HepG2 (cell line): ENCODE data around the gene ZNF302. TPM values are rescaled to one million over a fixed set of nuclear protein-coding genes. Genes with fewer than 3 reads are reported as not detected.

Source experiments
- ATAC-seq: fragments of 200-7000 bp; cut with Tn5 transposase; 3 replicates; pipeline ENCODE4 v1.9.1; 2020; ENCODE audit warnings: mild to moderate bottlenecking, moderate library complexity
- BruUV-seq: library from RNA; stranded (reverse); fragments of 400-500 nt; replicated peaks from 2 replicates; lab custom pipeline; 2021; lab: Mats Ljungman, UMichigan
- CTCF ChIA-PET: fragments of 300-600 bp; formaldehyde crosslinking; extraction: SDS; loops from one replicate; lab custom pipeline; 2021; ENCODE audit warnings: low total read pairs, inconsistent platforms, low intra/inter-chr PET ratio; lab: Yijun Ruan, JAX
- POLR2A ChIA-PET: fragments of 350-600 bp; sonication (Branson Sonifier 250); formaldehyde crosslinking; loops from one replicate; lab custom pipeline; 2020; ENCODE audit warnings: antibody characterized with exemption, inconsistent platforms; lab: Yijun Ruan, JAX
- DNase-seq: peaks from one replicate; pipeline ENCODE4 v3.0.0-alpha.2; 2015; ENCODE audit warnings: low spot score
- FAIRE-seq: peaks from 3 replicates; lab custom pipeline; 2011; peaks lifted over from hg19 to GRCh38; lab: Jason Lieb, UNC
- H2AFZ ChIP-seq: one replicate; pipeline ENCODE4 v1.6.1; 2011; ENCODE audit warnings: low read length, inconsistent platforms
- H3K27ac ChIP-seq: fragments of 300-600 bp; 3 replicates; pipeline ENCODE4 v1.8.0; 2011; ENCODE audit warnings: mixed run types, mild to moderate bottlenecking, mixed read lengths, low read length, inconsistent platforms; ENCODE audit not compliant: insufficient read depth; ENCODE audit errors: extremely low read length
- H3K27me3 ChIP-seq, 2 experiments: fragments of 200-600 bp in 1 of 2; 2 replicates in 1 of 2; 3 replicates in 1 of 2; pipeline versions ENCODE4 v1.6.0 to v1.8.0; 2011; ENCODE audit warnings: low read length in 2 of 2, mild to moderate bottlenecking in 2 of 2, moderate library complexity in 2 of 2, inconsistent platforms in 1 of 2; ENCODE audit not compliant: insufficient read depth in 2 of 2, control insufficient read depth in 1 of 2
- H3K36me3 ChIP-seq, 2 experiments: fragments of 200-600 bp in 1 of 2; replicated peaks in 1 of 2; 2 replicates in 1 of 2; 3 replicates in 1 of 2; pipeline versions ENCODE4 v1.5.1 to v1.8.0; 2011; ENCODE audit warnings: low read length in 2 of 2, inconsistent platforms in 1 of 2; ENCODE audit not compliant: insufficient read depth in 2 of 2, control insufficient read depth in 1 of 2
- H3K4me1 ChIP-seq: 2 replicates; pipeline ENCODE4 v1.5.1; 2012; ENCODE audit warnings: low read length, inconsistent platforms; ENCODE audit not compliant: insufficient read depth
- H3K4me2 ChIP-seq: 2 replicates; pipeline ENCODE4 v1.6.0; 2011; ENCODE audit warnings: low read depth, low read length, inconsistent platforms
- H3K4me3 ChIP-seq, 3 experiments: fragments of 200-600 bp in 1 of 3; sonication (generic), shearing (Covaris generic) in 1 of 3; replicated peaks in 1 of 3; 2 replicates each; pipeline ENCODE4 v1.5.1; 2011 to 2016; ENCODE audit warnings: low read length in 3 of 3, inconsistent platforms in 2 of 3, low read depth in 2 of 3, mild to moderate bottlenecking in 2 of 3, control low read depth in 1 of 3, mixed read lengths in 1 of 3; ENCODE audit not compliant: insufficient read depth in 1 of 3
- H3K79me2 ChIP-seq: one replicate; pipeline ENCODE4 v1.6.1; 2011; ENCODE audit warnings: low read length, inconsistent platforms; ENCODE audit not compliant: insufficient read depth
- H3K9ac ChIP-seq: 2 replicates; pipeline ENCODE4 v1.6.0; 2011; ENCODE audit warnings: mild to moderate bottlenecking, low read depth, low read length, inconsistent platforms; ENCODE audit not compliant: insufficient read depth
- H3K9me3 ChIP-seq: 2 replicates; pipeline ENCODE4 v1.5.1; 2012; ENCODE audit warnings: mild to moderate bottlenecking, low read length
- H4K20me1 ChIP-seq: 2 replicates; pipeline ENCODE4 v1.6.0; 2011; ENCODE audit warnings: inconsistent platforms, mild to moderate bottlenecking, low read length, moderate library complexity; ENCODE audit not compliant: insufficient read depth
- ATF2 ChIP-seq: sonication (generic); formaldehyde crosslinking; IDR thresholded peaks from 2 replicates; pipeline ENCODE4 v1.4.0; 2020; ENCODE audit warnings: missing genetic modification reagents
- BRCA1 ChIP-seq: sonication (generic); formaldehyde crosslinking; IDR thresholded peaks from 2 replicates; pipeline ENCODE4 v1.4.0; 2020; ENCODE audit warnings: missing genetic modification reagents
- CENPT ChIP-seq: sonication (generic); formaldehyde crosslinking; IDR thresholded peaks from 2 replicates; pipeline ENCODE4 v1.8.0; 2022; ENCODE audit warnings: low read depth, mild to moderate bottlenecking, moderate library complexity, missing genetic modification reagents
- KLF13 ChIP-seq: sonication (generic); formaldehyde crosslinking; IDR thresholded peaks from 2 replicates; pipeline ENCODE4 v1.4.0; 2020; ENCODE audit warnings: mild to moderate bottlenecking, missing genetic modification reagents
- NR1H2 ChIP-seq: sonication (generic); formaldehyde crosslinking; IDR thresholded peaks from 2 replicates; pipeline ENCODE4 v1.8.1; 2022; ENCODE audit warnings: low read depth, missing genetic modification reagents, borderline replicate concordance
- NR2F6 ChIP-seq, 2 experiments: IDR thresholded peaks; 2 replicates each; pipeline ENCODE4 v1.6.1; 2016; ENCODE audit warnings: antibody characterized with exemption in 1 of 2, mild to moderate bottlenecking in 1 of 2
- ZNF225 ChIP-seq: sonication (generic); formaldehyde crosslinking; IDR thresholded peaks from 2 replicates; pipeline ENCODE4 v1.4.0; 2020; ENCODE audit warnings: mild to moderate bottlenecking, missing genetic modification reagents
- ZNF350 ChIP-seq: sonication (generic); formaldehyde crosslinking; IDR thresholded peaks from 2 replicates; pipeline ENCODE4 v1.4.0; 2020; ENCODE audit warnings: mild to moderate bottlenecking, low read depth, missing genetic modification reagents, borderline replicate concordance
- ZNF749 ChIP-seq: sonication (generic); formaldehyde crosslinking; IDR thresholded peaks from 2 replicates; pipeline ENCODE4 v1.8.0; 2022; ENCODE audit warnings: mild to moderate bottlenecking, missing genetic modification reagents, moderate library complexity, borderline replicate concordance
- ZSCAN22 ChIP-seq: sonication (generic); formaldehyde crosslinking; IDR thresholded peaks from 2 replicates; pipeline ENCODE4 v1.4.0; 2020; ENCODE audit warnings: mild to moderate bottlenecking, missing genetic modification reagents
- whole genome bisulfite sequencing: methylation state at CpG from one replicate; pipeline ENCODE4 v1.1.6; 2017; ENCODE audit warnings: low lambda C conversion rate; 5-methylcytosine and 5-hydroxymethylcytosine counted together
- in situ Hi-C: cut with HindIII; loops from 2 replicates; pipeline ENCODE4 v1.10.0; 2017; ENCODE audit warnings: low pct_unique_long_range_greater_than_20kb; ENCODE audit not compliant: extremely low pct_ligation_motif_present
- intact Hi-C: fragments of 100-400 bp; cut with micrococcal nuclease; formaldehyde crosslinking; loops from one replicate; pipeline ENCODE4 v1.10.0; 2022; ENCODE audit not compliant: unreplicated experiment
- polyA plus RNA-seq, 8 experiments: library from polyadenylated mRNA; depleted of rRNA in 3 of 8; stranded (reverse) in 7 of 8; unstranded in 1 of 8; fragments of >200 nt; fragmentation: Illumina TruSeq in 4 of 8; extraction: Trizol in 4 of 8; gene quantifications; 2 replicates each; pipeline versions ENCODE4 v1.2.1 to v1.2.3, GENCODE V29; 2011 to 2016; ENCODE audit warnings: low read depth in 4 of 8, missing spikeins in 1 of 8, mixed read lengths in 1 of 8; ENCODE audit not compliant: insufficient read depth in 1 of 8
- total RNA-seq, 5 experiments: library from RNA; depleted of rRNA; stranded (reverse); fragments of >200 nt; fragmentation: Illumina TruSeq; extraction: Trizol; gene quantifications; 2 replicates each; pipeline ENCODE4 v1.2.3, GENCODE V29; 2016; ENCODE audit warnings: low read depth in 1 of 5
- TF ChIP-seq, protein P1 (sequence below): sonication (generic); formaldehyde crosslinking; IDR thresholded peaks from 2 replicates; pipeline ENCODE4 v1.8.1; 2022; ENCODE audit warnings: mild to moderate bottlenecking, missing genetic modification reagents

The ZNF302 gene
- total and polyA plus RNA-seq, 2 of the 13 experiments (the other 11 are each of a cell fraction or from before 2014, with no cell fraction given): not detected

- TF ChIP-seq, protein P1, sequence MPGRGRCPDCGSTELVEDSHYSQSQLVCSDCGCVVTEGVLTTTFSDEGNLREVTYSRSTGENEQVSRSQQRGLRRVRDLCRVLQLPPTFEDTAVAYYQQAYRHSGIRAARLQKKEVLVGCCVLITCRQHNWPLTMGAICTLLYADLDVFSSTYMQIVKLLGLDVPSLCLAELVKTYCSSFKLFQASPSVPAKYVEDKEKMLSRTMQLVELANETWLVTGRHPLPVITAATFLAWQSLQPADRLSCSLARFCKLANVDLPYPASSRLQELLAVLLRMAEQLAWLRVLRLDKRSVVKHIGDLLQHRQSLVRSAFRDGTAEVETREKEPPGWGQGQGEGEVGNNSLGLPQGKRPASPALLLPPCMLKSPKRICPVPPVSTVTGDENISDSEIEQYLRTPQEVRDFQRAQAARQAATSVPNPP (CRISPR knock-in tag): no peak
Observed at GRCh38 chr19:34655651-34656050, 21.8 kb upstream of the ZNF302 start (continued).

DNA sequence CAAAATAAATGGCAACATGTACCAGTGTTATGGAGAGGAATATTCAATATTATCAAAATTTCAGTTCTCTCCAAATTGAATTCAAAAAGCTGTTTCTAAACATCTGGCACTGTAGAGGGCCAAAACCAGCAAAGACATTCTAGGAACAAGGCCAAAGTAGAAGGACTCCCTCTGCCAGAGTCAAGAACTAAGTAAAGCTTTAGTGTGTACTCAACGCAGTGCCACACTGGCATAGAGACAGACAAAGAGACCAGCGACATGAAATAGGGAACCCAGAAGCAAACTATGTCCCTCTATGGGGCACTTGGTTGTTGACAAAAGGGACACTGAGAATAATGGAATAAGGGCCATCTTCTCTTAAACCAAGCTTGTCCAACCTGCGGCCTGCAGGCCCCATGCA lies 16.1 kb upstream of the ZNF302 start:
- Histone ChIP-seq H3K27ac (no peak overlapping the region), H3K4me1 (peaks cover 21% of the 10 kb centered on the region), H4K20me1 (no peaks in the 10 kb centered on the region), H3K9me3 (no peaks in the 10 kb centered on the region), H3K79me2 (no peaks in the 10 kb centered on the region), H3K36me3 (no peaks in the 10 kb centered on the region), H3K4me3 (no peak overlapping the region), H3K4me2 (no peak overlapping the region), H3K9ac (no peak overlapping the region), H3K27me3 (no peaks in the 10 kb centered on the region; a peak in 2 of 5 replicates), H2AFZ (no peak overlapping the region)
- in situ Hi-C loops (no loop called here), intact Hi-C loops (no loop called here)
- no TSS peak for BruUV-seq
- no peak for FAIRE-seq
- TF ChIP-seq ZNF225 (CRISPR knock-in tag): no peak
- TF ChIP-seq ZNF749 (CRISPR knock-in tag): no peak
- TF ChIP-seq NR1H2 (CRISPR knock-in tag): no peak
- TF ChIP-seq CENPT (CRISPR knock-in tag): no peak
- no peak for TF ChIP-seq KLF13 (CRISPR knock-in tag)
- TF ChIP-seq BRCA1 (CRISPR knock-in tag): no peak
- TF ChIP-seq NR2F6 (IDR thresholded peaks at IDR 0.05): no peak
- no peak for TF ChIP-seq NR2F6 (CRISPR knock-in tag; IDR thresholded peaks at IDR 0.05)
- no peak for TF ChIP-seq ZSCAN22 (CRISPR knock-in tag)
- no peak for TF ChIP-seq ZNF350 (CRISPR knock-in tag)
- no peak for TF ChIP-seq ATF2 (CRISPR knock-in tag)
- no peak for DNase-seq
- CTCF ChIA-PET: no interaction called here
- POLR2A ChIA-PET: no interaction called here
- 39% methylated on average over 3 of the region's 3 CpGs for WGBS
- ATAC-seq: no peak
